ENCODE results near the gene VPS13D. TPM values are rescaled to one million over a fixed set of nuclear protein-coding genes. Genes with fewer than 3 reads are reported as not detected.

Gene VPS13D
- total RNA-seq, 1 experiment from 2014 or later: 30.7 TPM

DNA sequence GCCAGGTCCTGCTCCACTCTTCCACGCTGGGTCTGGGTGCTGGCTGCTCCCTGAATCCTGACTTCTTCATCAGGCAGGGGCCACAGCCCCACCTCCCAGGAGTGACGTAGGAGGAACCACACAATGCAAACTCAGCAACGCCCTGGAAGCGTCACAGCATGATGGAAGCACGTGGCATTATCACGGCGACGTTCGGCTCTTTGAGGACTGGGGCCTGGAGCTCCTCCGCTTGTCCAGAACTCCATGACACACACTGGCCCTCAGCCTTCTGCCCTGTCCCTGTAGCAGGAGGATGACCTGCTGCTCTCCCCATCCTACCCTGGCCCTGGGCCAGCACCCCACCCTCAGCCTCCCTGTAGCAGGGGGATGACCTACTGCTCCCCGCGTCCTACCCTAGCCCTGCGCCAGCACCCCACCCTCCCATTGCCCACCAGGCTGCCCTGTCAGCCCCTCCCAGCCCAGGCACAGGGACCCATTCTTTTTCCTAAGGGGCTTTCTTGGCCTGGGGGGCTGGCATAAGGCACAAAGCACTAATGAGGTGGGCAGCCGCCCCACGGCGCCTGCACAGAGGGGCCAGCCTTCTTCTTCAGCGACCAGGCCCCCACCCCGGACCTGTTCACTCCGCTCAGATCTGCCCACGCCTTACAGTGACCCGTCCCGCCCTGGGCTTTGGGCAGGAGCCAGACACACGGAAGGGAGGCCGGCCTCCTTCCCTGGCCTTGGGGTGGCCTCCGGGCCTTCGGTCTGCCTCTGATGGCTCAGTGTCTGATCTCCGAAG, 322.5 kb downstream of the VPS13D start:
- H3K4me2 ChIP-seq (ENCODE audit: low read length): no peak overlapping the region
- no peaks in the 10 kb centered on the region for H3K9me3 ChIP-seq (ENCODE audit: low read length)
- ChIA-PET CTCF (no interaction called here), POLR2A (ENCODE audit: unreplicated experiment) (no interaction called here)
- no peaks in the 10 kb centered on the region for H3K27me3 ChIP-seq (ENCODE audit: low read length)
- H3K36me3 ChIP-seq (ENCODE audit: low read depth, low read length): no peaks in the 10 kb centered on the region
- intact Hi-C loops (cut with micrococcal nuclease): no loop called here
- ATAC-seq: no peak
- H2AFZ ChIP-seq (ENCODE audit: low read length): no peak overlapping the region
- no peak overlapping the region for H3K27ac ChIP-seq (ENCODE audit: low read length)
- no peak for DNase-seq
- TF ChIP-seq, protein P1, sequence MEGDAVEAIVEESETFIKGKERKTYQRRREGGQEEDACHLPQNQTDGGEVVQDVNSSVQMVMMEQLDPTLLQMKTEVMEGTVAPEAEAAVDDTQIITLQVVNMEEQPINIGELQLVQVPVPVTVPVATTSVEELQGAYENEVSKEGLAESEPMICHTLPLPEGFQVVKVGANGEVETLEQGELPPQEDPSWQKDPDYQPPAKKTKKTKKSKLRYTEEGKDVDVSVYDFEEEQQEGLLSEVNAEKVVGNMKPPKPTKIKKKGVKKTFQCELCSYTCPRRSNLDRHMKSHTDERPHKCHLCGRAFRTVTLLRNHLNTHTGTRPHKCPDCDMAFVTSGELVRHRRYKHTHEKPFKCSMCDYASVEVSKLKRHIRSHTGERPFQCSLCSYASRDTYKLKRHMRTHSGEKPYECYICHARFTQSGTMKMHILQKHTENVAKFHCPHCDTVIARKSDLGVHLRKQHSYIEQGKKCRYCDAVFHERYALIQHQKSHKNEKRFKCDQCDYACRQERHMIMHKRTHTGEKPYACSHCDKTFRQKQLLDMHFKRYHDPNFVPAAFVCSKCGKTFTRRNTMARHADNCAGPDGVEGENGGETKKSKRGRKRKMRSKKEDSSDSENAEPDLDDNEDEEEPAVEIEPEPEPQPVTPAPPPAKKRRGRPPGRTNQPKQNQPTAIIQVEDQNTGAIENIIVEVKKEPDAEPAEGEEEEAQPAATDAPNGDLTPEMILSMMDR (conservative IDR thresholded peaks at IDR 0.05; ENCODE audit: low read depth, low read length): no peak
- TF ChIP-seq EZH2 (IDR thresholded peaks at IDR 0.05; ENCODE audit: low read length, unreplicated experiment) (no peak), EZH2phosphoT487 (IDR thresholded peaks at IDR 0.05; ENCODE audit: borderline replicate concordance, low read length) (no peak)
- H3K4me1 ChIP-seq (ENCODE audit: insufficient read depth, low read length): peaks cover 18% of the 10 kb centered on the region
- no peaks in the 10 kb centered on the region for H4K20me1 ChIP-seq (ENCODE audit: low read length)
- H3F3A ChIP-seq (ENCODE audit: low read length, unreplicated experiment): no peaks in the 10 kb centered on the region
- BruUV-seq (replicated peaks): no TSS peak
- no peak overlapping the region for H3K4me3 ChIP-seq (ENCODE audit: low read length)
- H3K9me2 ChIP-seq (replicated peaks; ENCODE audit: low read length): no peaks in the 10 kb centered on the region
- H3K9ac ChIP-seq (ENCODE audit: low read length): no peak overlapping the region
- no peaks in the 10 kb centered on the region for H3K79me2 ChIP-seq (ENCODE audit: low read length)

DNA sequence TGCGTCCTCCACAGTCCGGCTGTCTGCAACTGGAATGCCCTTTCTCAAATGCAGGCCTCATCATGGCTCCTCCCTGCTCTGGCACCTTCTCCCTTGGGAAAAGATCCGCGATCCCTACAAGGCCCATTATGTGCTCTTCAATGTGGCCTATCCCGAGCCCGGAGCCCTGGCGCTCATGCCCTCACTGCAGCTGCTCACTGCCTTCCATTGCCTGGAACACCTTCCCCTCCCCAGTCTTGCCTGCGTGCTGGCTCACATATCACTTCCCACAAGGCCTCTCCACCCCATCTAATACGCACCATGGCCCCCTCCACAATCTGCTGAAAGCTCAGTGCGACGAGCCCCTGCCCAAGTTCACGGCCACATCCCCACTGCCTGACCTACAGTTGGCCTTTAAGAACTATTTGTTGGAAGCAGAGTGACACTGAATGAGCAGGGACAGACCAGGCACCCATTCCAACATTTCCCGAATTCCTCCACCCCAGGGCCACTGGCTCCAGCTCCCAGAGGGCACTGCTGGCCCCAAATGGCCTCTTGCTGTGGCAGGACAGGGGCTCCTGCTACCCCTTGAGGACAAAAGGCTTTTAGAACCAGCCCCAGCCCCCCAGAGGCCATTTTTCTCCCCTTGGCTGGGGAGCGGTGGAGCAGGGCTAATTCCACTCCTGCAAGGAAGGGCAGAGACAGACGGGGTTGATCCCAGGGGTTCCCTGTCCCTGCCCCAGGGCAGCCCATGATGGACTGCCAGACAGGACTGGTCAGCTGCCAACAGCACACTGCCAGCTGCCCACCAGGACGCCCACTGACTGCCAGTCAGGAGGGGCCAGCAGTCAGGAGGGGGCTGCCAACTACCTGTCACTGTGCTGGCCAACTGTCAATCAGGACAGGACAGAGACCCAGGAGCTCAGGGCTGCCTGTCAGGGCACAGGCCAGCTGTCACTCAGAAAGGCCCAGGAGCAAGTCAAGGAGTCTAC, 323.4 kb downstream of the VPS13D start:
- no peak for ATAC-seq
- Histone ChIP-seq H3K9me3 (ENCODE audit: low read length) (no peaks in the 10 kb centered on the region), H3K4me1 (ENCODE audit: insufficient read depth, low read length) (peaks cover 18% of the 10 kb centered on the region), H3K9ac (ENCODE audit: low read length) (no peak overlapping the region), H2AFZ (ENCODE audit: low read length) (no peak overlapping the region), H3K27me3 (ENCODE audit: low read length) (no peaks in the 10 kb centered on the region), H3F3A (ENCODE audit: low read length, unreplicated experiment) (no peaks in the 10 kb centered on the region), H3K36me3 (ENCODE audit: low read depth, low read length) (no peaks in the 10 kb centered on the region), H3K9me2 (replicated peaks; ENCODE audit: low read length) (no peaks in the 10 kb centered on the region), H3K4me3 (ENCODE audit: low read length) (no peak overlapping the region), H3K79me2 (ENCODE audit: low read length) (no peaks in the 10 kb centered on the region), H3K4me2 (ENCODE audit: low read length) (no peak overlapping the region), H4K20me1 (ENCODE audit: low read length) (no peaks in the 10 kb centered on the region), H3K27ac (ENCODE audit: low read length) (no peak overlapping the region)
- TF ChIP-seq EZH2phosphoT487 (IDR thresholded peaks at IDR 0.05; ENCODE audit: borderline replicate concordance, low read length): no peak
- TF ChIP-seq, protein P1 (conservative IDR thresholded peaks at IDR 0.05; ENCODE audit: low read depth, low read length): no peak
- TF ChIP-seq EZH2 (IDR thresholded peaks at IDR 0.05; ENCODE audit: low read length, unreplicated experiment): no peak
- ChIA-PET CTCF (no interaction called here), POLR2A (ENCODE audit: unreplicated experiment) (no interaction called here)
- intact Hi-C loops (cut with micrococcal nuclease): no loop called here
- no TSS peak for BruUV-seq (replicated peaks)
- DNase-seq: no peak

Data from PC-3 (cell line).